ENCODE data around the gene PNKP.
A peak's percentile ranks its signal among the peaks of the same experiment; 100 is the strongest.
"Not testable (repeated sequence)": the region's sequence is repeated elsewhere in the genome, so short reads cannot be mapped to it uniquely, and the experiment has no call there.

The PNKP gene

DNA sequence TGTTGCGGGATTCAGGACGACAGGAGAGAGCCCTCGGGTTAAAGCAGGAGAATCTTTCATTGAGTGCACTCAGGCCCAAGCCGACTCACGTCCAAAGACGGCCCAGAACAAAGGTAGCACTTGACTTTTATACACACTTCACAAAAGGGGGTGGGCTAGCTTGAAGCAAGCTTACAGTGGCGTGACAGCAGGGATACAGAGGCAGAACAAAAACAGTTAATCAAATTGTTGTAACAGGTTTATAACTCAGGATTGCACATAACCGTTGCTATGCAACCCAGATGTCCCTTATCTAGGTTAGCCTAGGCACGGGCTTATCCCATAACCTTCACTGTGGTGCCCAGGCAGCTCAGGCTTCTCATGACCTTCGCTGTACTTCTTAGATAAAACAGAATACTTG lies 47.3 kb downstream of the PNKP start:
- DNase-seq (ENCODE audit: low spot score) = no peak

DNA sequence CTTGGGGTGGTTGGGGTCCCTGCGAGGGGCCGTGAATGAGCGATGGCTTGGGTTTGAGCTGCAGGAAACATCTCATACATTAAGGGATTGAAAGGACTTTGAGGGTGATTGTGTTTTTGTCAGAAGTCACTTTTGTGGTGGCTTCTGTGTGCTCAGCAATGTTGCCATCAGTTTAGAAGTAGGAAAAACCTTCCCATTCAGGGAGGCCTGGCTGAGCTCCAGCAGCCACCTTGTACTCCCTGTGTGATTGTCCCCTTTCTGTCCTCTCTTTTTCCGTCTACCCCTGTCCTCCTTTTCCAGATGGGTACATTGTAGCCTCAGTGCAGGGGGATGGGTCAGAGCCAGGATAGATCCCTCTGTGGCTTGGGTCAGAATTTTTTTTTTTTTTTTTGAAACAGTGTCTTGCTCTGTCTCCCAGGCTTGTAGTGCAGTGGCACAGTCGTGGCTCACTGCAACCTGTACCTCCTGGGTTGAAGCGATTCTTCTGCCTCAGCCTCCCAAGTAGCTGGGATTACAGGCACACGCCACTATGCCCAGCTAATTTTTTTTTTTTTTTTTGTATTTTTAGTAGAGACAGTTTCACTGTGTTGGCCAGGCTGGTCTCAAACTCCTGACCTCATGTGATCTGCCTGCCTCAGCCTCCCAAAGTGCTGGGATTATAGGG lies 47.8 kb downstream of the PNKP start:
- DNase-seq (ENCODE audit: low spot score) = not testable (repeated sequence)

GRCh38 chr19:49818649-49819370 lies 48.6 kb downstream of the PNKP start:
- DNase-seq (ENCODE audit: low spot score) = no peak

- DNase-seq (ENCODE audit: low spot score) = peak; percentile 81
These were observed 49.3 kb downstream of the PNKP start, which contains the start of gene MED25 for GRCh38 chr19:49817964-49818648. TSS of gene MED25 (plus strand) at chr19:49818289. CDS start at chr19:49818342, 53 bp downstream.

DNA sequence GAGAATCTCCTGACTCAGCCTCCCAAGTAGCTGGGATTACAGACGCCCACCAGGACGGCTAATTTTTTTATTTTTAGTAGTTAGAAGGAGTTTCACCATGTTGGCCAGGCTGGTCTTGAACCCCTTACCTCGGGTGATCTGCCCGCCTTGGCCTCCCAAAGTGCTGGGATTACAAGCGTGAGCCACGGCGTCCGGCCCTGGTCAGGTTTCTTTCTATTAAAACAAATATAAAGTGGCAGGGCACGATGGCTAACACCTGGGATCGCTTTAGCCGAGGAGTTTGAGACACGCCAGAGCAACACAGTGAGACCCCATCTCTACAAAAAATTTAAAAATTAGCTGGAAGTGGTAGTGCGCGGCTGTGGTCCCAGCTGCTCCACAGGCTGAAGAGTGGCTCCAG lies 50.8 kb downstream of the PNKP start:
- no peak for DNase-seq (ENCODE audit: low spot score)

GRCh38 chr19:49814010-49814409 lies 53.4 kb downstream of the PNKP start:
- no peak for DNase-seq (ENCODE audit: low spot score)

DNA sequence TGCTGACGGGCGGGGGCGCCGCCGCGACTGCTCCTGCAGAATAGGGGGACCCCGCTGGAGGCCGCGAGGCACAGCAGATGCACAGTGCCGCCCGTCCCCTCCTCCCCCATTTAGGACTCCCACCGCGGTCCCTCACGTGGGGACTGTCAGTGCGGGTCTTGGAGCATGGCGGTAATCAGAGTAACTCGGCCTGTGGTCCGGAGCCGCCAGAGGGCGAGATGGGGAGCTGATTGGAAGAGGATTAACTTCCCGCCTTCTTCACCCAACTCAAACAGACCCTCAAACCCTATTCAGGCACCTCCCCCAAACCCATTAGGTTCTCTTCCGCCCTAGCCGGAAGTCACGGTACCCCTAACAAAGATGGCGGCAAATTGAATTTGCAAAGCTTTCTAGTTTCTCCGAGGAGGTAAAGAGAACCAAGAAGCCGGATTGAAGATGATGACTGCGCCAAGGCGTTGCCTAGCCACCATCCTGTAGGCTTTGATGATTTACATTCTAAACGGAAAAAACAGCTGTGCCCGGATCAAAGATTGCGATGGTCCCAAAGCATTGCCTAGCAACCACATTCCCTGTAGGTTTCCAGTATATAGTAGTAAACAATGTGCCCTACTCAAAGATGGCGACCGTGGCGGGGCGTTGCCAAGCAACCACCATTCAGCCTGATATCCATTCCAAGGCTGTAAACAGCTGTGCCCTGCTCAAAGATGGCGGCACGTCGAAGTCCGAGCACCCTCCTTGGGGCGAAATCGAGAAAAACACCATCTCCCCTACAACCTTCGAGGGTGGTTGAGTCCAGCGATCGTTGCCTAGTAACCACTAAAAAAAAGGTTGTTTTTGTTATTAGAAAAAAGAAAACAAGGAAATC lies 54.1 kb downstream of the PNKP start, which contains the start of gene FUZ:
TSS of gene FUZ (minus strand) at position 296 of the 865 bp plus-strand sequence. CDS start at position 110, 186 bp downstream.
- peak; percentile 99 for DNase-seq (ENCODE audit: low spot score)

- DNase-seq (ENCODE audit: low spot score) = no peak
These were observed 54.9 kb downstream of the PNKP start for GRCh38 chr19:49812452-49812996.

GRCh38 chr19:49811328-49811727 lies 56.0 kb downstream of the PNKP start:
- DNase-seq (ENCODE audit: low spot score) = no peak

Measured in kidney capillary endothelial cell (primary cell).